Right renal cortex interstitium (tissue), 3 donors: Measurements from ENCODE around the gene ELF2. TPM values are rescaled to one million over a fixed set of nuclear protein-coding genes. Genes with fewer than 3 reads are reported as not detected.
"Not testable (repeated sequence)": the region's sequence is repeated elsewhere in the genome, so short reads cannot be mapped to it uniquely, and the experiment has no call there.

Experiments
- DNase-seq, 3 donors: peaks; one replicate each; pipeline ENCODE4 v3.0.0-alpha.2; 2013; ENCODE audit warnings: low read depth in 3 of 3, low spot score in 2 of 3
- polyA plus RNA-seq, 3 donors: library from polyadenylated mRNA; unstranded; fragments of 120-200 nt; gene quantifications; one replicate each; pipeline ENCODE4 v1.2.1, GENCODE V29; 2013; ENCODE audit not compliant: insufficient read length in 3 of 3

The ELF2 gene
- polyA plus RNA-seq, 3 donors: 67.7 to 73.0 (median 71.6) TPM

DNA sequence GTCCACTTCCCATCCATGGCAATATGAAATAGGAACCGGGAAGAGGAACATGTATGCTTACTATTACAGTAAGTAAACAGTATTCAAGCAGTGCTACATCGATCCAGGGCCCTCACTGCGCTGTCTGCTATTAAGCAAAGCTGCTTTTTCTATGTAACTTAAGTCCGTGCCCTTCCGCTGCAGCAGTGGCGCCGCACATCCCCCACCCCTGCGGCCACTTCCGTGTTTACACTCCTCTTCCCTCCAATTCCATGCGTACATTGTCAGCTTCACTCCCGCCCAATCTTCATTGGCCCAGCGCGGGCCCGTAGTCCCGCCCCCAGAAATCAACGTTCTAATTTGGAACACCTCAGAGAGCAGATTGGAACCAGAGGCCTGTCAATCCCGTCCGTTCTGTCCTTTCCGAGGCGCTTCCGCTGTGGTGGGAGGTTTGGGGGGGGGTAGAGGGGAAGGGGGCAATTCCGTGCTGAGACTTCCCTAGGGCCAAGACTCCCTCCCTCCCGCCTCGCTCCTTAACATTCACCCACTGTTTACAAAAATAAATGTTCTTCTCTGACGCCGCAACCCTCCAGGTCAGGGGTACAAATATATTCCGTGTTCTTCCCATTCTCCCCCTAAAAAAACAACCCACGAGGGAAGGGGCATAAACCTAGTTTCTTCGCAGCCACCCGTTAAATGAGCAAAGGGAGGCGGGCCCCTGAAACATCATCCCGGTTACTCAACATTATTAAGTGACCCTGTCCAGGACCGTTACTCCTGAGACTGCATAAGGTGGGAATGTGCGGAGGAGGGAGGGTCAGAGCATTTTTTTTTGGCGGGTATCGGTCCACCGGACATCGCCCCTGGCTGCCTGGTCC lies 94.0 kb downstream of the ELF2 start:
- DNase-seq: peak; percentile 90 to 95 (median 95)

GRCh38 chr4:139078926-139079325 lies 98.1 kb downstream of the ELF2 start:
- no peak for DNase-seq

DNA sequence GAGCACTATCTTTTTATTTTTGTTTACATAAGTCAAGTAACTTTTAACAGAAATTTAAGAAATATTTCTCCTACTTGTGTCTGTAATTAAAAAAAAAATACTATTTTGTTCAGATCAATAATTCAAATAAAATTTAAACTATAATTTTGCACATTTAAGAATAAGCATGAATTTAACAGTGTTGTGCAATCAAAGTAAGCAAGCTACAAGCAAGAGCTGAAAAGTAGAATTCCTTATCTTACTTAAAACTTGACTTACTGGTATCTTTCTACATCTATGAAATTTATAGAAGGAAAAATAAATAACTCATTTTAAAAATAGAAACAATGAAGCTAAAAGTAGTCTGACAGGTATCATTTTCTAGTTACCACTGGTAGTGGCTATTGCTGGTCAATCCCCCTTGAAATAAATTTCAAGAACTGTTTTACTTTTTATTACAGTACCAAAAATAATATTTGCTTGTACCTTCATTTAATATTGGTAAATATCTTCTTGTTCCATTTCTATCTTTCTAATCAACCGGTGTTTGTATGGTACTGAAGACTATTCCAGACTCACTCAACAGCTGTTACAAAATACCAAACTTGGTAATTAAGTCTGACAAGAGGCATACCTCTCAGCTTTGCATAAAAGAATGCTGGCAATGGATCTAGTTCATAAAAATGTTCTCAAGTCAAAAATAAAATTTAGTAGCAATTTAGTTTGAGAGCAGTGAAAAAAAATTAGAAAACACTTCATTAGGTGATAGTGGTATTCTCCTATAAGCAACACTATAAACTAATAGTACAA lies 99.3 kb downstream of the ELF2 start:
- no peak for DNase-seq

- no peak for DNase-seq
These were observed 100.8 kb downstream of the ELF2 start for GRCh38 chr4:139076016-139076744.

DNA sequence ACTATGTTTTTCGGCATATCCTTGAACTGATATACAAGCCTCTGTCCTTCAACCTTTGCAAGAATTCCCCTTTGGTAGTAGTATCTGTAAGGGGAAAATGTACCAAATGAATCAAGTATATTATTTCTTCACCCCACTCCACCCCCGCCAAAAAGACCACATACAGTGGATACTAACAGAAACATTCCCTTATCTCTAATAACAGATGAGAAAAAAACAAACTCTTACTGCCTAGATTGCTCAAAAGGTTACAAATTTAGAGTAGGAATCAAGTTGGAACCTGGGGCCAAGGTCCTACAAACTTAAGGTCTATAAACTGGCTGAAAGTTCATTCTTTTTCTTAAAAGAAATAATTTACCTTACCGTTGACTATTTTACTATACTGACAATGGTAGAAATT lies 116.4 kb downstream of the ELF2 start:
- no peak for DNase-seq

DNA sequence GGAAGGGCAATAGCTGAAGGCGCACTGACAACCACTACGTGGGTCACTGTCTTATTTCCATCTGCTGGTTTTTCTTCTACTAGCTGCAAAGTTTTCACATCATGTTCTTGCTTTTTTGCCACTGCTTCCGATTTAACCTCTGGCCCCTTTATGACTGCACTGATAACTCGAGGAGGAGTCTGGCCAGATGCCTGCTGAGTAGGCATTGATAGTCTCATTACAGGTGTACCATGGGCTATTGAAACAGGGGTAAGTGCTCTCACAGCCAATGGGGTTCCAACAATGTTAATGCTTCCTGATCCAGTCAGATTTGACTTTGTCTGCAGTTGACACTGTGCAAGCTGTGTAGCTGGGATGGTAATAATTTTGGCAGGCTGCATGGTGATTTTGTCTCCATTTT lies 118.0 kb downstream of the ELF2 start:
- not testable (repeated sequence) for DNase-seq

DNA sequence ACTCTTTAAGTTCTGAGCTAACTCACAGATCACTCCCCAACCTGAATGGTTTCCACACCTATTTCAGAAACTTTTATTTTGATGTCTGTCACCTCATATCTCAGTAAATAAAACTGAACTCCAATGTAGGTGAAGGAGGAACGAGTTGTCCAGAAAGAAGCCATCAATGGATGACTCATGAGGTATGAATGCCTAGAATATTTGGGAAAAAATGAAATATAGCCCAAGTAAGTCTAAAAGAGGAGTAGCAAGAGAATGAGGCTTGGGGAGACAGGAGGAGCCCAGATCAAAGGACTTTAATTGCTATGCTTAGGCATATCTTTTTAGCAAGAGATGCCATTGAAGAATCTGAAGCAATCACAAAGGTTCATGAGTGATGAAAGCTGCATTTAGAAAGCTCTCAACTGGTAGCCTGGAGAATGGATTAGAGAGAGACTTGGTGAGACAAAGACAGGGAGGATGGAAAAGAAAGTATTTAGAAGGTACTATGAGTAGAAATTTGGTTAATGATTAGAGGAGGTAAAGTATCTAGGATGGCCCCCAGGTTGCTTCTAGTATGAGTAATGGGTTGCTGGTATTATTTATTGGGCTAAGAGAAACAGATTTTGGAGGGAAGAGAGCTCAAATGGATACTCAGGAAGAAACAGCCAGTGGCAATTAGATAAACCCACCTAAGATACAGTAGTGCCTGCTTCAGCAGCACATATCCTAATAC lies 122.1 kb downstream of the ELF2 start:
- DNase-seq: no peak

DNA sequence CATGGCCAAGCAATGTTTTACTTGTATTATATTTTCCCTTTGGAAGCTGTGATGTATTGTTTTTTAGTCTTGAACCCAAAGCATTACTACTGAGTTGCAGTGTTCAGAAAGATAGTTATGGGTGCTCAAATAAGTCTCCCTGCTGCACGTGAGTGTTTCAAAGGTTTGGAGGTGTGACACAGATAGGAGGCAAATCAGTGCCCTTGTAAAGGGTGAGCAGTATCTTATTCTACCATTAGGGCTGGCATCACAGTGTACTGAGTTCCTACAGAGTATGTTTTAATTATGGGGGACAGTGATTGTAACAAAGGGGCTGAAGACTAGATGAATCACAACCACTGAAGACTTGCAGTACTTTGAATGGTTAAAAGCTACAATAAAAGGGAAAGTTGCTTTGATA lies 123.1 kb downstream of the ELF2 start:
- no peak for DNase-seq

- DNase-seq: no peak
These were observed 126.6 kb downstream of the ELF2 start for GRCh38 chr4:139050446-139050845.

- DNase-seq: no peak
These were observed 129.0 kb downstream of the ELF2 start for GRCh38 chr4:139048026-139048425.

DNA sequence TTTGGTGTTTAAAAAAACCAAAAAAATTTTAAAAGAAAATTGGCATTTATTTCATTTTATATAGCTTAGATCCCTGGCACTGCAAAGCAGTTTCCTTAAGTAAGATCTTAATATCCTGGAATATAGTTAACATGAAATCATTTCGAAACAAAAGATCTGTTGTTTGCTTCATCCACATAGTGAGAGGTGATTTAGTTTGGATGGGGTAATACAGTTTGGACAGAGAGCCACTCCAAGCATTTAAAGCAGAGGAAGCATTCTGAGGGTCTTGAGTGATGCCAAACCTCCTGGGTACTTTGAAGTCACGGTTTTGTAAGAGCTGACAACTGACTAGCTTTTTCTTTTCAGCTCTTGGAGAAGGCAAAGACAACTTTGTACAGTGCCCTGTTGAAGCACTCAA lies 132.7 kb downstream of the ELF2 start:
- no peak for DNase-seq

GRCh38 chr4:139042981-139043460 lies 134.0 kb downstream of the ELF2 start:
- DNase-seq: no peak

GRCh38 chr4:139038874-139039443 lies 138.1 kb downstream of the ELF2 start:
- no peak for DNase-seq

- no peak for DNase-seq
These were observed 140.1 kb downstream of the ELF2 start for GRCh38 chr4:139036885-139037284.

DNA sequence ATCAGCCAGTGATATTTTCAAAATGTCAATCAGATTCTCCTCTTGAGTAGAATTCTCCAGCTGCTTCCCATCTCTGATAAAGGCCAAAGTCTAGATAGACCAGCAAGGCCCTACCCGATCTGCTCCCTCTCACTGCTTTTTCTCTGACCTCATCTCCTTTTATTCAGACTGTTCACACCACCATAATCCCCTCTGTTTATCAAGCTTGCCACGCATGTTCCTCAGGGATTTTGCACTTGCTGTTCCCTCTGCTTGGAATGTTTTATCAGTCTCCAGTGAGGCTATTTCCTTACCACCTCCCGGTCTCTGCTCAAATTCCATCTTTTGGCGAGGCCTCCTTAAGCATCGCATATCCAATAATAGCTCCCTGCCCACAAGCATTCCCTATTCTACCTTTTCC lies 141.4 kb downstream of the ELF2 start:
- DNase-seq: no peak

GRCh38 chr4:139030614-139031235 lies 146.3 kb downstream of the ELF2 start:
- DNase-seq: peak; percentile 78 to 80 (median 79)

DNA sequence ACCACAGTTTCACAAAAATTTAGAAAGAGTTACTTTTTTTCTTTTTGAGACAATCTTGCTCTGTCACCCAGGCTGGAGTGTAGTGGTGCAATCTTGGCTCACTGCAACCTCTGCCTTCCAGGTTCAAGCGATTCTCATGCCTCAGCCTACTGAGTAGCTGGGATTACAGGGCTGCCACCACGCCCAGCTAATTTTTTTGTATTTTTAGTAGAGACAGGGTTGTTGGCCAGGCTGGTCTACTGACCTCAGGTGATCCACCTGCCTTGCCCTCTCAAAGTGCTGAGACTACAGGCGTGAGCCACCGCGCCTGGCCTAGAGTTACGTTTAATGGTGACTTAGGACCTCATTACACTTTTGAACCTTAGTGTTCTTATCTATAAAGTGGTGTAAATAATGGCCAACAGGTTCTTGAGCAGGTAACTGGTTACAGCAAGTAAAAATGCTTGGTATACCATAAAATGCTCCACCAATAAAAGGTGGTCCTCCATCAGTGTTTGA lies 147.1 kb downstream of the ELF2 start:
- not testable (repeated sequence) for DNase-seq

DNA sequence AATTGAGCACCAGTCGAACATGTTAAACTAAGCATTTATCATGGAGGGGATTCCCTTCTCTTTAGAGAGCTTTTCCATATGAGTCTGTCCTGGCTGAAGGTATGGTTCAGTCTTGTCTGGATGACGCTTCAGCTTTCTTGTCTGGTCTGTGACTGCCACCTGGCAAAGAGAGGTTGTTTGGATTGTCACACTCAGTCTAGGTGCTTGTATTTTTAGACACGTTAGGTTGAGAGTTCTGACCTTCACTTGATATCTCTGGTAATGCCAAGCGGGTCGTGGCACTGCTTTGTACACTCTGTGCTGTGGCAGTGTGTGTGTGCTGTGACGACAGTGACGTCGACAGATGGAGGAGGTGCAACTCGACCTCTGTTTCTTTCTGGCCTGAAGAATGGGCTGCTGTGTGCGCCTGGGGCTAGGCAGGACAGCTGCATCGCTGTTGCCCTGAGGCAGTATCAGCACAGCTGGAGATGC lies 148.8 kb downstream of the ELF2 start:
- no peak for DNase-seq

DNA sequence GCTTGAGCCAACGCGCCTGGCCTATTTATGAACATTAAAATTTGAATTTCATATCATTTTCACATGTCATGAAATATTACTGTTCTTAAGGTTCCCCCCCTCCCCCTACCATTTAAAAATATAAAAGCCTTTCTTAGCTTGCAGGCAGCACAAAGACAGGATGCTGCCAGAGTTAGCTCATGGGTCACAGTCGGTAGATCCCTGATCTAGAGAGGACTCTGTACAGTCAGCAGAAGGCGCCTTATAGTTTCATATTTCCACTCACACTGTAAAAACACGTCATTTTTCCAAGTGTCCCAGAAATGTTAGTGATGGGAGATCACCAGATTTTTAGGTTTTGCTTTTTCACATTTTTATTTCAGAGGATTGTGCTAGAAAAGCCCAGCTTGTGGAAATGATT lies 149.2 kb downstream of the ELF2 start:
- no peak for DNase-seq
